Head of caudate nucleus (tissue), 42 donors: Measurements from ENCODE around the gene PIGU.
"Not testable (repeated sequence)": the region's sequence is repeated elsewhere in the genome, so short reads cannot be mapped to it uniquely, and the experiment has no call there.

ENCODE experiments used
- DNase-seq, 42 donors: peaks; one replicate each; pipeline versions ENCODE4 v3.0.0 to v3.0.0-alpha.2; 2020 to 2021; ENCODE audit warnings: mixed read lengths in 7 of 42
- intact Hi-C: fragments of 100-400 bp; cut with DNase I; formaldehyde crosslinking; loops from one replicate; pipeline ENCODE4 v1.15.0; 2022

The PIGU gene

GRCh38 chr20:34634392-34634791 is 42.5 kb downstream of the PIGU start:
- intact Hi-C loops = no loop called here
- DNase-seq = no peak

- DNase-seq = no peak
- intact Hi-C loops = no loop called here
Observed at GRCh38 chr20:34632870-34633452, 43.9 kb downstream of the PIGU start.

GRCh38 chr20:34629904-34630303 is 47.0 kb downstream of the PIGU start:
- intact Hi-C loops = no loop called here
- no peak for DNase-seq

GRCh38 chr20:34629342-34629741 is 47.5 kb downstream of the PIGU start:
- no peak for DNase-seq
- intact Hi-C loops = no loop called here

GRCh38 chr20:34628026-34628425 is 48.9 kb downstream of the PIGU start:
- intact Hi-C loops = no loop called here
- DNase-seq = no peak

GRCh38 chr20:34627458-34627857 is 49.4 kb downstream of the PIGU start:
- intact Hi-C loops = no loop called here
- DNase-seq = no peak

- no peak for DNase-seq
- intact Hi-C loops = no loop called here
Observed at GRCh38 chr20:34626992-34627391, 49.9 kb downstream of the PIGU start.

GRCh38 chr20:34624629-34625028 is 52.3 kb downstream of the PIGU start:
- no peak for DNase-seq
- intact Hi-C loops = no loop called here

GRCh38 chr20:34622821-34623451 is 54.0 kb downstream of the PIGU start:
- intact Hi-C loops = no loop called here
- no peak for DNase-seq

GRCh38 chr20:34621383-34622367 is 55.2 kb downstream of the PIGU start:
- intact Hi-C loops = no loop called here
- no peak for DNase-seq

GRCh38 chr20:34621036-34621343 is 55.9 kb downstream of the PIGU start:
- no peak for DNase-seq
- intact Hi-C loops = no loop called here

- intact Hi-C loops = no loop called here
- no peak for DNase-seq
Observed at GRCh38 chr20:34618676-34619075, 58.2 kb downstream of the PIGU start.

- DNase-seq = peak in 1 of 42 donors; percentile 17
- intact Hi-C loops = not testable (repeated sequence)
Observed at GRCh38 chr20:34616913-34617312, 60.0 kb downstream of the PIGU start.

- peak in 20 of 42 donors; percentile 21 to 74 (median 44) for DNase-seq
- intact Hi-C loops = no loop called here
Observed at GRCh38 chr20:34615477-34615876, 61.4 kb downstream of the PIGU start.

GRCh38 chr20:34611976-34612375 is 64.9 kb downstream of the PIGU start:
- DNase-seq, intact Hi-C loops: not testable (repeated sequence)

- peak in 1 of 42 donors; percentile 34 for DNase-seq
- intact Hi-C loops = no loop called here
Observed at GRCh38 chr20:34607066-34607465, 69.8 kb downstream of the PIGU start.

GRCh38 chr20:34604980-34605788 is 71.7 kb downstream of the PIGU start:
- peak in 1 of 42 donors; percentile 17 for DNase-seq
- intact Hi-C loops = no loop called here

- DNase-seq = no peak
- intact Hi-C loops = no loop called here
Observed at GRCh38 chr20:34600892-34601653, 75.8 kb downstream of the PIGU start.
